GM21576 (cell line): ENCODE measurements around the gene NR2F1.

Experiments
- ATAC-seq: cut with Tn5 transposase; IDR thresholded peaks from one replicate; pipeline ENCODE4 v1.9.1; 2021; ENCODE audit warnings: mild to moderate bottlenecking, moderate library complexity; ENCODE audit not compliant: unreplicated experiment

Gene NR2F1

DNA sequence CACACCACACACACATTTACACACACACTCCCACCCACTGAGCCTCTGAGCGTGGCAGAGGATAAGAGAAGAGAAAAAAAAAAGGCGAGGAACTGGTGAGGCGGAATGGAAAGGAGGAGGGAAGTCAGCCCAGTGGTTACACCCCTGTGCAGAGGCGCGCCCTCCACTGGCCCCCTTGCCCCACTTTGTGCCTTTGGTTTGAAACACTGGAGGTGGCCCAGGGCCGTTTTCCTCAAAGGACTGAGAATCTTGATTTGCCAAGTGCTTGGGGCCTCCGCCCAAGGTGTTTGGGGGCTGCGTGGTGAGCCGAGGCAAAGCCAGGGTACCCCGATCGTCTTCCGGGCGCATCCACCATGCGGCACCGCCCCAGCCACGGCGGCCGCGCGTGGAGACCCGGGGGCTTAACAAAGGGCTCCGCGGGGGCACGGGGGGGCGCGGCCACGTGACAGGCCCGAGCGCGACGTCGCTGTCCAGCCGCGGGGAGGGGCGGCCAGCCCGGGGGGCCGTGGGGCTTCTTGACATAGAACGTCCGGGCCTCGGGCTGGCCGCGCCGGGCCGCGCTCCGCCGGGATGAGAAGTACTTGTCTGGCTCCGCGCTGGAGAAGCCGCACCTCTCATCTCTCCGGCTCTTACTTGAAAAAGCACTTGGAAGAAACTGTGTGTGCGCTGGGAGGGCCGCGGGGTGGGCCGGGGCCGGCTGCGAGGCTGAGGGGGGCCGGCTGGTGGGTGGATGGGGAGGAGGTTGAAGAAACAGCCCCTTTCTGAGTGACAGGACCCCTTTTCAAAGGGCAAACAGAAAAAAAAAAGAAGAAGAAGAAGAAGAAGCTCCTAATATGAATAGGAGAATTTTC, 21.0 kb downstream of the NR2F1 start:
- no peak for ATAC-seq

GRCh38 chr5:93604644-93605515, 21.9 kb downstream of the NR2F1 start:
- no peak for ATAC-seq

- ATAC-seq, result no peak
Measured at GRCh38 chr5:93606382-93606752, 23.3 kb downstream of the NR2F1 start.

- peak; percentile 83 for ATAC-seq
Measured at GRCh38 chr5:93607367-93608258, 24.6 kb downstream of the NR2F1 start.

- no peak for ATAC-seq
Measured at GRCh38 chr5:93608855-93609254, 25.8 kb downstream of the NR2F1 start.

DNA sequence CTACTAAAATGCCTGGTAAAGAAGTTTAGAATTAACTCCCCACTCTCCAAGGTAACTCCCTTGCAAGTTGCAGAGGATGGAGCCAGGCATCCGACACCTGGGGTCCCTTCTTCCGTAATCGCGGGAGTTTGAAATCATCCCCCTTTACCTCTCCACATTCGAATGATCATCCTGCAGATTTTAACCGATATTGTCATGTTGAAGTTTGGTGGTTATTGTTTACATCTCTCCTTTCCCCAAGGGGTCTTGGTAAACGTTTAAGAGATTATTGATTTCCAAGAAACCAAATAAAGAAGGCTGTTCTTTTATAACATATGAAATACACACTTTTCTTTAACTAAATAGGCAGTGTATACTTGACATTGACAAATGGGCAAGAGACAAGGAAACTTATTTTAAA, 26.7 kb downstream of the NR2F1 start:
- no peak for ATAC-seq

DNA sequence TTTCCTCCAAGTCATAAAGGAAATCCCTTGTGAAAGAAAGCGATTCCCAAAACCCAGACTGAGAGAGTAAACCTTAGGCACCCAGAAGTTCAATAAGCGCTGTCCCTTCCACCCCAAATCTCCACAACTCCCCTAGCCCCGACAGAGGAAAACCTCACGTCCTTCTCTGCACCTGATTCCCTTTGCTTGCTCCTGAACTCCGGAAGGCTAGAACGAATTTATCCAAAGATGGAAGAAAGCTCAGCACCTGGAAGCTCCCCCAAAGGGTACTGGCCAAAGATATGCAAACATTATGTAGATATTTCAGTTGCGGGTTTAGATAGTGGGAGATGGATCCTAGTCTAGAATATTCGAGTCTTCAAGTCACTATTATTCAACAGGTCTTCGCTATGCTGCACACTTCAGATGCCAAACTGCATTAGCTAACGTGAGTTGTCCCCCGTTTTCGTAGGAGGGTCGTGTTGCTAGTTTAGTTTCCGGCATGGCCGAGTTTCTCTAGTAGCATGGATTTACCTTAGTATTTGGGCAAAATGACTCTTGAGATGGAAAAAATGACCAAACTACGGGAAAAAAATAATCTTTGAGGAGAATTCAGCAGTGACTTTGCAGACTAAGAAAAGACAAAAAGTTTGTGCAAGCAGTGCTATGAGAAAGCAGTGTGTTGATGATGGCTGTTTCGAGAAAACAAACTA, 27.7 kb downstream of the NR2F1 start:
- ATAC-seq, result no peak

DNA sequence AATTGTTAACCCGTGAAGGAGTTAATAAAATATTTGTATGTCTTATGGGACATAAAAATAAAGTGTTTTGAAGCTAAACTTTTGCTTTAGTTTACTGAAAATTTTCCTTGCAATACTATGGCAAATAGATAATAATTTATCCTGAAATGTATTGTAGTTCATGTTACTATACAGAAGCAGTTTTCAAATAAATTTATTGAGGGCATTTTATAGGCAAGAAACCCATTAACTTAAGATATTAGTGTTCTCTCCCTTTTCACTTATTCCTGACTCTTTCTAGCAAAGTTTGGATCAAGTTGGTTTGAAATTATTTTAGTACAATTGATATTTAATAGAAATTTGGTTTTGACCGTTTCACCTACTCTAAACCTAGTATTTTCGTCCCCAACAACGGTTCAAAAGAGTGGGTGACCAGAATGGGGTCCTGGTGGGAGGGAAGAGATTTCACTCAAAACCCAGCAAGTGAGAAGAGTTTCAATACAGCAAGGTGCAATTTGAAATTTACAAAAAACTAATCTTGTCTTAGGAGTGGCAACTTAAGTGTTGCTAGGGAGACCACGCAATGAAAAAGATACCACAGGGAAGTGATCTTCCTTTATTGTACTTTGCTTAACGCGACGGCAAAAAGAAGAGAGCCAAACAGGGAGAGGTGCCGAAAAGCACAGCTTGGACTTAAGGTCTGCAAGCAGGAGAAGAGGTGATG, 28.4 kb downstream of the NR2F1 start:
- ATAC-seq, result no peak

DNA sequence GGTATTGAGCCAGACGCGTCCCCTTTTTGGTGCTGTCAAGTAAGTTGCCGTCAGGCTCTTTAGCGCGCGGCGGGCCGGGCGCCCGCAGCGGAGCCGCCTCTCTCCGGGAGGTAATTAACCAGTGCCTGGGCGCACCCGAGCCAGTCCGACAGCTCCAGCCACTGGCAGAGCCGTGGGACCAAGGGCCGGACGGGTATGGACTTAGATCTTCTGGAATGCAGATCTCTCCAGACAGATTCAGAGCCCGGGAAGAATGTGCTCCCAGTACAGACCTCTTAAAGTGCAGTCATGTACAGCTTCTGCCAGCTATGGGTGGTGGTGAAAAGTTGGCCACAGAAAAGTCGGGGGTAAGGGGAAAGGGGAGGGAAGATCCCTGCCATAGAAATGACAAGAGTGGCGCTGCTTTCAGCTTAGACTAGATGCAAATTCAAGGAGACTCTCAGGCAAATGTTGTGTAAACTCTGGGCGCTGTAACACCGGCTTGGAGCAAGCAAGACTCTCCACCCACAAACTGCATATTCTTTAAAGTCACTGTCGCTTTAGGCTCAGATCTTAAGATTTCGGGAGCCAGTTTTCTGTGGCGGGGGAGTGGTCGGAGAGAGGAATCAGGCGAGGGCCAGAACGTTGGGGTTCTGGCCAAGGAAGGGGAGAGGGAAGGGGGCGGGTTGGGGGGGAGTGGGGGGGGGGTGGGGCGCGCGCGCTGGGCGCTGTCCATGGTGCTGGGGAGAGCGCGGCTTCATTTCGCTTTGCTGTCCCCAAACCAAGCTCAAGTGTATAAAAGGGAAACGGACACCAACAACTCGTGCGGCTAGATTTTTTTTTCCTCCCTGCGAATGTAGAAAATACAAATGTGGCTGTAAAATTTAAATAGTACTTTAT, 29.2 kb downstream of the NR2F1 start:
- no peak for ATAC-seq

DNA sequence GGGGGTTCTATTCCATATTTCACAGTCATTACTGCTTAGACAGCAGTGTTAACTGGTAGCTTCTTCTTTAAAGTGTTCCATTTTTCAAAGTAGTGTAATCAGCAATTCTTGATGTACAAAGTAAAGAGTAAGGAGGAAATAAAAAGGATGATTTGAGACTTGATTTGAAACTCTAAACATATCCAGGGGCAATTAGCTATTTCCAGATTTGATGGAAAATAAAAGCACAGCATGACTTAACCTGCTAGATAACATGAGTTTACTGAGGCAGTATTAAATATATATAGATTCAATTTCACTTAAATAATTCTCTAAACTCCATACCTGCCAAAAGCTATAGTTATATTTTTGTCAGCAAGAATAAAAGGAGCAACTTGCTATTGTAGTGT, 29.8 kb downstream of the NR2F1 start:
- ATAC-seq, result no peak

DNA sequence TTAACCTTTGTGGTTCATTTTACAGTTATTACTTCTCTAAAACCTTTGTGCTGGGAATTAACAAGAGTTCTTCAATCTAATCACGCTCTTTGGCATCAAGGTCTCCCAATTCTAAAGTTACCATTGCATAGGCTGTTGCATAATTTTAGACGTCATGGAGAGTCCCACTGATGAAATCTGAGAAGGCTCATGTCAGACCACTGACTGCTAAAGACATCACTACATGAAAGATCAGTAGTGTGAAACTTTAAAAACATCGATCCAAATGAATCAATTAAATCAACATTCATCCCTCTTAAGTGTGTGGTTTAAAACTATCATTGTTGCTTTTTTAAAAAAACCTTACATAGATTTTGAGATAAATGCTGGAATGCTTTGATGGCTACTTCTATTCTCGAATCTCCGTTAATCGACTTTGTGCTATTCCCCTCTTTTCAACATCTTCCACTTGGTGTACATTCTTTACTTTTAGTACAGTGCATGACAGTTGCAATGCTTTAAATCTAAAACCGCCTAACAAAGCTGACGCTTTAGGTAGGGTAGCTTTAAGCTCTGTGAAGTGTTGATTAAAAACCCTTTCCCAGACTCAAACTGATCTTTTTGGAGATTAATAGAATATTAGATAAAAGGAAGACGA, 33.6 kb downstream of the NR2F1 start:
- ATAC-seq, result no peak

- ATAC-seq, result peak; percentile 99
Measured at GRCh38 chr5:93620487-93621326, 37.7 kb downstream of the NR2F1 start.

GRCh38 chr5:93621327-93621798, 38.3 kb downstream of the NR2F1 start:
- no peak for ATAC-seq

GRCh38 chr5:93622240-93622885, 39.3 kb downstream of the NR2F1 start:
- no peak for ATAC-seq

DNA sequence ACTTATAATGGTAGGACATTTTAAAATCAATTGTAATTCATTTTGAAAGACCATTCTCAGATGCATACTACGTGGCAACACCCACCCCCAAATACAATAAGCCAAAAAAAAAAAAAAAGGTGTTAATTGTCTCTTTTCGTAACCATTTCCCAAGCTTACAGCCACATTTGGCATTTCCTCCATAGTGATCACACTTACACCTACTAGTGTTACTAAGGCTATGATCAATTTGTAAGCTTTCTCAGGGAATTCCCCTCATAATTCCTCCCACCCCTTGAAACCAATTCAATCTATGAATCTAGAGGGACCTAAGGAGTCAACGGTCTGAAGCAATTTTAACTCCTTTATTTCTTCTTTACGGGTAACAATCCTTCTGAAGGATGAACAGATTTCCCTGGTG, 40.1 kb downstream of the NR2F1 start:
- no peak for ATAC-seq

GRCh38 chr5:93626801-93627200, 43.8 kb downstream of the NR2F1 start:
- no peak for ATAC-seq

DNA sequence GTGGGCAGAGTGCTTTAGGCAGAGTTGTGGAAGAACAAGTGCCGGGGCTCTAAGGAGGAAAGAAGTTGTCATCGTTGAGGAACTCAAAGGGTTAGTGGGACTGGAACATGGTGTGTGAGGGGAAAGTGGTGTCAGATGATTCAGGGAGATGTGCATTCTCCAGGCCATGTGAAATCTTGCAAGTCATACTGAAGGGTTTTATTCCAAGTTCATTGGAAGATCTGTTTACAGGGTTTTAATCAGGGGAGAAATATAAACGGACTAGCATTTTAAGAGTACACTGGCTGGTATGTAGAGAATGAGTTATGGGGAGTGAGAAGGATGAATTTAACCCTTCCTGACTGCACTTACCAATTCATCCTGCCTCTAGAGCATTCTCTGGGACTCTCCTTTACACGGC, 49.3 kb downstream of the NR2F1 start:
- no peak for ATAC-seq
